ENCODE data around the gene PTRHD1. TPM values are rescaled to one million over a fixed set of nuclear protein-coding genes. Genes with fewer than 3 reads are reported as not detected.

PTRHD1 gene
- total RNA-seq, 1 donor, result 33.4 TPM

DNA sequence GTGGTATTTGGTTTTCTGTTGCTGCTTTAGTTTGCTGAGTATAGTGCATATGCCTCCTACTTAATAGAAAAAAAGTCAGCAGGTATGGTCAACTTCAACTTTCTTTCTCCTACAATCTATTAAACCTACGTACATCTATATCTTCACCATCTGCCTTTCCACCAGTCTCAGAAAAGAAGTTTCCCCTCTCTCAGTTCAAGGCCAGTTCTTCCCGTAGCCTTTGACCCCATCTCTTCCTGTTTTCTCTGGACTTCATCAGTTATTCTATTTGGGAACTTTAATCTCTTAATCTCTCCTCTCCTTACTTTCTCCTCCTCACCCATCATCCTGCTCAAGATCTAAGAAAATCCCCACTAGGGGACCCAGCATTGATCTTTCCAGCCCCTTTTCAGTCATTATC is 5.7 kb downstream of the PTRHD1 start:
- H3K4me3 ChIP-seq (ENCODE audit: low read depth, low read length), result no peak overlapping the region
- TF ChIP-seq, protein P1, sequence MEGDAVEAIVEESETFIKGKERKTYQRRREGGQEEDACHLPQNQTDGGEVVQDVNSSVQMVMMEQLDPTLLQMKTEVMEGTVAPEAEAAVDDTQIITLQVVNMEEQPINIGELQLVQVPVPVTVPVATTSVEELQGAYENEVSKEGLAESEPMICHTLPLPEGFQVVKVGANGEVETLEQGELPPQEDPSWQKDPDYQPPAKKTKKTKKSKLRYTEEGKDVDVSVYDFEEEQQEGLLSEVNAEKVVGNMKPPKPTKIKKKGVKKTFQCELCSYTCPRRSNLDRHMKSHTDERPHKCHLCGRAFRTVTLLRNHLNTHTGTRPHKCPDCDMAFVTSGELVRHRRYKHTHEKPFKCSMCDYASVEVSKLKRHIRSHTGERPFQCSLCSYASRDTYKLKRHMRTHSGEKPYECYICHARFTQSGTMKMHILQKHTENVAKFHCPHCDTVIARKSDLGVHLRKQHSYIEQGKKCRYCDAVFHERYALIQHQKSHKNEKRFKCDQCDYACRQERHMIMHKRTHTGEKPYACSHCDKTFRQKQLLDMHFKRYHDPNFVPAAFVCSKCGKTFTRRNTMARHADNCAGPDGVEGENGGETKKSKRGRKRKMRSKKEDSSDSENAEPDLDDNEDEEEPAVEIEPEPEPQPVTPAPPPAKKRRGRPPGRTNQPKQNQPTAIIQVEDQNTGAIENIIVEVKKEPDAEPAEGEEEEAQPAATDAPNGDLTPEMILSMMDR (IDR thresholded peaks at IDR 0.05; ENCODE audit: insufficient read depth, low read length), result no peak
- DNase-seq (ENCODE audit: low read depth), result no peak

DNA sequence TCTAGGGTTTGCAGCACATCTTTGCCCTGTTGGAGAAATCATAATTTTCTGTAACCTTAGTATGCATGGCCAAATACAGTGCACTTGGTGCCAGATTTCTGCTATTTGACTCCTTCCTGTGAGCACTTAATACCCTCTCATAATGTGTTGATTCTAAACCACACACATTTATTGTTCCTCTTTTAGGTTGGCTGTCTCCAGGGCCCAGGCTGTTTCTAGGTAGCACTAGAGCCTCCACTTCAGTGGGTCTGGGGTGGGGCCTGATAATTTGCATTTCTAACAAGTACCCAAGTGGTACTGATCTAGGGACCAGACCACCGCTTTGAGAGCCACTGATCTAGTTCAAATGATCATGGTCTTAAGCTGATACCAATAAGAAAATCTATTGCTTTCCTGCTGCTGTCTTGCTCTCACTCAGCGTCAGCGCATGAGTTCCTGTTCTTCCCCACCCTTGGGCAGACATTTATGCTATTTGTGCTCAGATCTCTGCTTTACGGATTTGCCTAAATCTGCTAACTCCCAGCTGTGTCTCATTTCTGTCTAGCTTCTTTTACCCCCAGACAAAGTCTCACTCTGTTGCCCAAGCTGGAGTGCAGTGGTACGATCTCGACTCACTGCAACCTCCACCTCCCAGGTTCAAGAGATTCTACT is 7.4 kb downstream of the PTRHD1 start:
- no peak for DNase-seq (ENCODE audit: low read depth)
- TF ChIP-seq, protein P1 (IDR thresholded peaks at IDR 0.05; ENCODE audit: insufficient read depth, low read length), result no peak
- no peak overlapping the region for H3K4me3 ChIP-seq (ENCODE audit: low read depth, low read length)

DNA sequence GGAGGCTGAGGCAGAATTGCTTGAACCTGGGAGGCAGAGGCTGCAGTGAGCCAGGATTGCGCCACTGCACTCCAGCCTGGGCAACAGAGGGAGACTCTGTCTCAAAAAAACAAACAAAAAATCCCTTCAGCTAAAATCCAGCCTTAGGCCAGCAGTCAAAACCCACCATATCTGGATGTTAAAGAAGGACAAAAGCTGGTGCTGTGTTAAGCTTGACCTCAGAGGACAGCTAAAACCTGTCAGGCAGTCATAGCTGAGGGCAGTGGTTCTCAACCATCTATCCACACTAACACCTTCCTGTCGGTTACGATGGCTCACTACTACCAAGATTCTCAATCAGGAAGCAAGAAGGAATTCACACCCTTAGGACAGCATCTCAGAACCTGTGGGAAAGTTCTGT is 9.6 kb downstream of the PTRHD1 start:
- H3K4me3 ChIP-seq (ENCODE audit: low read depth, low read length), result no peak overlapping the region
- TF ChIP-seq, protein P1 (IDR thresholded peaks at IDR 0.05; ENCODE audit: insufficient read depth, low read length), result no peak

GRCh38 chr2:24779116-24779515 is 14.1 kb downstream of the PTRHD1 start:
- TF ChIP-seq, protein P1 (IDR thresholded peaks at IDR 0.05; ENCODE audit: insufficient read depth, low read length), result no peak
- DNase-seq (ENCODE audit: low read depth), result no peak
- no peak overlapping the region for H3K4me3 ChIP-seq (ENCODE audit: low read depth, low read length)

More for the DNA sequence above, 9.6 kb downstream of the PTRHD1 start:
- DNase-seq (ENCODE audit: low read depth), result no peak

DNA sequence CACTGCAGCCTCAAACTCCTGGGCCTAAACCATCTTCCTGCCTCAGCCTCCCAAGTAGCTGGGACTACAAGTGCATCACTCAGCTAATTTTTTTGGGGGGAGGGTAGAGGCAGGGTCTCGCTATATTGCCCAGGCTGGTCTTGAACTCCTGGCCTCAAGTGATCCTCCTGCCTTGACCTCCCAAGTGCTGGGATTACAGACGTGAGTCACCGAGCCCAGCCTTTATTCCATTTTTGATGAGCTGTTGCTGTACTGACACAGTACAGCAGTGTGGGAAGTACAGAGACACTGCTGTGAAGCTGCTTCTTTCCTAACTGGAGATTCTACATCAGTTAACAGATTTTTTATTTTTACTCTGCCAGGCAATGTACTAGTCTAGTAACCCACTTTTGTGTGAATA is 18.8 kb downstream of the PTRHD1 start:
- H3K4me3 ChIP-seq (ENCODE audit: low read depth, low read length), result no peak overlapping the region
- TF ChIP-seq, protein P1 (IDR thresholded peaks at IDR 0.05; ENCODE audit: insufficient read depth, low read length), result no peak
- no peak for DNase-seq (ENCODE audit: low read depth)

DNA sequence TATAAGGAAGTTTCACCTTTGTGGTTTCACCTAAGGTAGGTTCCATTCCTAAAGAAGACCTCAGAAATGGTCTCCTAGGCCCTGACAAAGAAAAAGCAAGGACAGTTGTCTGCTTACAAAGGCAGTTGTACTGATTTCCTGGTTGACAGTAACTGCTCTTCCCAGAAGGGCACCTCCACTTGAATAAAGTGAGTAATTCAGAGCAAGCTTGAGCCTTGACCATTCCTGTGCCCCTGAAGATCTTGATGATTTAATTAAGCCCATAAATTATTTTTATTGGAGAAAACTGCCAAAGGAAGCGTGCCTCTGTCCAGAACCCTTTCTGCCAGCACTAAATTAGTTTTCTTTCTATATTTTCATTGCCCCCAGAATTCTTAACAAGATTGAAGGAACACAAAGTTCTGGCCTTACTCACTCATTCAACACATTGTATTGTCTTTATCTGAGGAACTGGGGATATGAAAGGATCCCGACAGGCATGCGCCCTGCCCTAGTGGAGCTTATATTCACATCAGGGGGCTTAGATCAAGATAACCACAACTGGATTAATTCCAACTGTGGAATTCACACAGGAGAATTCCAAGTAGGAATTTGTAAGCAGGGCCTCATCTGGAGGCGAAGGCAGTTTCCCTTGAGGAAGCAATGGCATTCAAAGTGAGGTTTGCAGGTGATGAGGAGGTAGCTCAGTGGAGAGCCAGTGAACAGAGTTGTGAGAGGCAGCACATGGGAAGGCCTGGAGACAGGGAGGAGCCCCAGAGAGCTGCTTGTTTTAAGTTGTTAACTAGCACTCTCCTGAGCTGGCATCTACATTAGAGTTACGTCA is 21.2 kb downstream of the PTRHD1 start:
- no peak overlapping the region for H3K4me3 ChIP-seq (ENCODE audit: low read depth, low read length)
- DNase-seq (ENCODE audit: low read depth), result no peak
- TF ChIP-seq, protein P1 (IDR thresholded peaks at IDR 0.05; ENCODE audit: insufficient read depth, low read length), result no peak

Data from fibroblast of the aortic adventitia (primary cell).